Adrenal gland (tissue), 12 donors: Measurements from ENCODE around the gene CYP20A1. TPM values are rescaled to one million over a fixed set of nuclear protein-coding genes. Genes with fewer than 3 reads are reported as not detected.

Experiments used
- DNase-seq, 7 donors: peaks; one replicate each; pipeline ENCODE4 v3.0.0-alpha.2; 2019 to 2020
- H3K27ac ChIP-seq, 5 donors: fragments of 200-600 bp; sonication (generic) in 4 of 5; 1 replicate in 3 of 5; 2 replicates in 2 of 5; pipeline versions ENCODE4 v1.5.1 to v1.8.0; 2016 to 2020; ENCODE audit warnings: mild to moderate bottlenecking in 1 of 5
- H3K27me3 ChIP-seq: fragments of 200-600 bp; 2 replicates; pipeline ENCODE4 v1.8.0; 2021
- H3K36me3 ChIP-seq, 2 donors: fragments of 200-600 bp; replicated peaks in 1 of 2; 1 replicate in 1 of 2; 2 replicates in 1 of 2; pipeline versions ENCODE4 v1.5.1 to v1.8.0; 2018 to 2022
- H3K4me1 ChIP-seq, 2 donors: fragments of 200-600 bp; replicated peaks in 1 of 2; 1 replicate in 1 of 2; 2 replicates in 1 of 2; pipeline versions ENCODE4 v1.5.1 to v1.8.0; 2018 to 2021
- H3K4me3 ChIP-seq, 4 donors: fragments of 200-600 bp; sonication (generic) in 3 of 4; one replicate each; pipeline ENCODE4 v1.5.1; 2016 to 2018
- H3K9me3 ChIP-seq, 3 donors: fragments of 200-600 bp; sonication (generic) in 1 of 3; replicated peaks in 1 of 3; 1 replicate in 2 of 3; 2 replicates in 1 of 3; pipeline versions ENCODE4 v1.5.1 to v1.8.0; 2016 to 2021
- CTCF ChIP-seq, 6 experiments: fragments of 450-650 bp in 4 of 6; fragments of 200-600 bp in 2 of 6; sonication (generic) in 1 of 6; IDR thresholded peaks; 1 replicate in 5 of 6; 2 replicates in 1 of 6; pipeline versions ENCODE4 v1.5.1 to v1.8.0; 2016 to 2021; ENCODE audit warnings: antibody characterized with exemption in 6 of 6, mild to moderate bottlenecking in 2 of 6, moderate library complexity in 1 of 6
- POLR2A ChIP-seq, 2 donors: fragments of 450-650 bp; IDR thresholded peaks; one replicate each; pipeline ENCODE4 v1.6.1; 2017; ENCODE audit warnings: antibody characterized with exemption in 2 of 2, mild to moderate bottlenecking in 2 of 2, moderate library complexity in 1 of 2
- WGBS, 4 donors: extraction: QIAGEN DNeasy Blood & Tissue Kit in 2 of 4; methylation state at CpG; one replicate each; pipeline versions ENCODE4 v1.1.5 to v1.1.7; 2013 to 2017; 5-methylcytosine and 5-hydroxymethylcytosine counted together
- intact Hi-C, 2 donors: fragments of 100-400 bp; cut with DNase I; formaldehyde crosslinking; loops; one replicate each; pipeline versions ENCODE4 v1.14.1 to v1.15.0; 2022 to 2023
- polyA plus RNA-seq, 3 donors: library from polyadenylated mRNA; stranded (reverse); fragments of 200-250 nt in 2 of 3; fragments of 350-450 nt in 1 of 3; fragmentation: Illumina TruSeq in 1 of 3; extraction: RNeasy Lipid Tissue Mini Kit (QIAGEN cat#74804) in 1 of 3; gene quantifications; one replicate each; pipeline ENCODE4 v1.2.3, GENCODE V29; 2013 to 2014
- total RNA-seq, 9 donors: library from RNA; depleted of rRNA in 4 of 9; stranded (reverse); fragments of >200 nt in 4 of 9; fragments of 120-200 nt in 1 of 9; fragmentation: NEBNext Ultra II Directional in 1 of 9; extraction: Animal tissue kit (Norgen Biotek cat#: 25700) in 1 of 9; gene quantifications; one replicate each; pipeline versions ENCODE4 v1.1.0 to v1.2.4, GENCODE V29; 2013 to 2023
- donor health status: healthy with polysubstance abuse.
- donor health status: Bipolar disorder and iron deficiency.
- donor health status: DM: yes; HTN: yes; CAD: no.
- donor health status: DM: no; HTN: no; CAD: no.
- donor health status: DM: no; HTN: no; CAD: no.
- donor health status: DM: yes; HTN: yes; CAD: no.

CYP20A1 gene
- total and polyA plus RNA-seq, 12 donors, result 10.9 to 70.9 (median 36.9) TPM

DNA sequence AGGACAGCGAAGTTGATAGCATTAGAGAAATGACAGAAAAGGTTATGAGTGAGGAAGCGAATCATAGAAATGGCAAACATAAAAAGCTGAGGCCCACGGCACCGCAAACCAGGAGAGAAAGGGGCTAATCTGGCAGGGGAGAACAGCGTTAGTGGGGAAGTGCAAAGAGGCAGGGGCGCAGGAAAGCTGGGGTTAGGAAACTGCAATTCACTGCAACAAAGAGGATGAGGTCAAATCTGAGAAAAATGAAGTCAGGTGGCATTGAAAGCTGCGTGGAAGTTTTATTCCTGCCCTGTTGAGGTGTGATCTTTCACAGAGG is 88.7 kb downstream of the CYP20A1 start:
- Histone ChIP-seq H3K27me3 (no peaks in the 10 kb centered on the region), H3K36me3 (no peaks in the 10 kb centered on the region), H3K27ac (peak overlapping the region; percentile 50 to 88 (median 77)), H3K9me3 (no peaks in the 10 kb centered on the region), H3K4me3 (peak overlapping the region in 3 of 4 donors; percentile 65 to 97 (median 92)), H3K4me1 (peaks cover 0 to 28% of the 10 kb centered on the region in 2 donors)
- WGBS, 4 donors, result 4 to 9% (median 6%) methylated on average over 7 of the region's 7 CpGs
- TF ChIP-seq POLR2A (IDR thresholded peaks at IDR 0.05) (no peak), CTCF (IDR thresholded peaks at IDR 0.05) (no peak)
- intact Hi-C loops, result no loop called here
- no peak for DNase-seq

DNA sequence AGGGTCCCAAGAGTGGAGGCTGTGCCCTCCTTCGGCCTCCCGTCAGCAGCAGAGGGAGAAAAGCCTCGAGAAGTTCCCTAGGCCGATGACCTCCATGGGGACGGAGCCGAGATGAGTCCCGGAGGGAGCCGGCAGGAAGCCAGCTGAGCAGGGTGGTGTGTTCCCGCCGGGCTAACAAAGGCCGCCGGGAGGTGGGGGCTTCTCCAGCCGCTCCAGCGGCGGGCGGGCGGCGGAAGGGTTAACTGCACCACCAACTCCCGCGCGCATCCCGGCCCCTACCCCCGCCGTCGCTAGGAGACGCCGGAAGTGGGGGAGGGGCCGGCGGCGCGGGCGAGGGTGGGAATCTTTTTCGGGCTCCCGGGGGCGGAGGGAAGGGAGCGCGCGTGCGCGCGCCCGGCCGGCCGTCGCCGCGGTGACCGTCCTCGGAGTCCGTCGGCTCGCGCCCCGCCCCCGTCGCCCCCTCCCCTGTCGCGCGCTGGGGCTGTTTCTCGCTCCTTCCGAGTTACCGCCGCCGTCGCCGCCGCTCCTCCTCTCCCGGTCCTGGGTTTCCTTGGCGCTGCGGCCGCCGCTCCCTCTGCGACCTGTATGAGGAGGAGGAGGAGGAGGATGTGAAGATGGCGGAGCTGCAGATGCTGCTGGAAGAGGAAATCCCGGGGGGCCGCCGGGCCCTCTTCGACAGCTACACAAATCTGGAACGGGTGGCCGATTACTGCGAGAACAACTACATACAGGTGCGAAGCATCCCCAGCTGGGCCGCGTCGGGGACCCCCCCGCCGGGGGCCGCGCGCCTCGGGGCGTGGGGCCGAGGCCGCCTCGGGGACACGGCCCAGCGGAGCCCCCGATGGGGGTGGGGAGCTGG is 89.3 kb downstream of the CYP20A1 start, which contains the start of gene ABI2:
Gene ABI2, plus strand, starts transcription at position 494 of the 859 bp plus-strand sequence. Its CDS starts 121 bp downstream, at position 615.
- Histone ChIP-seq H3K9me3 (no peaks in the 10 kb centered on the region), H3K27me3 (no peaks in the 10 kb centered on the region), H3K4me1 (peaks cover 0 to 28% of the 10 kb centered on the region in 2 donors), H3K4me3 (peak within 1 kb of the TSS; percentile 65 to 97 (median 92)), H3K36me3 (no peaks in the 10 kb centered on the region), H3K27ac (peak within 1 kb of the TSS; percentile 50 to 88 (median 77))
- DNase-seq, result peak; percentile 80 to 91 (median 86)
- WGBS, 4 donors, result 0 to 1% (median 0%) methylated on average over 9 to 92 of the region's 98 CpGs
- intact Hi-C loops, result no loop called here
- TF ChIP-seq POLR2A (IDR thresholded peaks at IDR 0.05) (peak; percentile 23 to 36), CTCF (IDR thresholded peaks at IDR 0.05) (peak in 2 of 6 experiments; percentile 5 to 21)

- H3K27ac ChIP-seq, result peak overlapping the region in 4 of 5 donors; percentile 52 to 88 (median 81)
- TF ChIP-seq CTCF (IDR thresholded peaks at IDR 0.05) (no peak), POLR2A (IDR thresholded peaks at IDR 0.05) (no peak)
- peaks cover 0 to 28% of the 10 kb centered on the region in 2 donors for H3K4me1 ChIP-seq
- no peaks in the 10 kb centered on the region for H3K36me3 ChIP-seq
- peak overlapping the region; percentile 65 to 97 (median 92) for H3K4me3 ChIP-seq
- DNase-seq, result peak; percentile 23 to 58 (median 32)
- WGBS, 4 donors, result 1 to 2% (median 1%) methylated on average over 14 to 31 of the region's 31 CpGs
- intact Hi-C loops, result no loop called here
- H3K9me3 ChIP-seq, result no peaks in the 10 kb centered on the region
- no peaks in the 10 kb centered on the region for H3K27me3 ChIP-seq
These were observed 90.1 kb downstream of the CYP20A1 start for GRCh38 chr2:203328760-203329540.

DNA sequence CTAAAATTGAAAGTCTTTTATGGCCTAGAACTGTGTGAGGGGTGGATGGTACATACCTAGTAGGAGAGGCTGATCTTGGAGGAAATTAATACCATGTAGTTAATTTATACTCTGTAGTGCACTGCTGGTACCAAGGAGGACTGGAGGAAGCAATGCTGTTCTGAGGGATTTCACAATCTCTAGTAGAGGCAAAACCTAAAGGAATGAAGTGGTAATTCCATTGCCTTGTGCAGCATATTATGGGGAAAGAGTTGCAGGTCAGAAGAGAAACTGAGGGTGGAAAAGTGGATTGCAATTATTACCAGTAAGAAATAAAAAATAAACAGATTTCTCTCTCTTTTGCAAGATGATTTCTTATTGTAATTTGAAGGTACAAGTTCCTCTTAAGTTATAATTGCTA is 91.6 kb downstream of the CYP20A1 start:
- TF ChIP-seq POLR2A (IDR thresholded peaks at IDR 0.05) (no peak), CTCF (IDR thresholded peaks at IDR 0.05) (no peak)
- H3K4me1 ChIP-seq, result peaks cover 0 to 28% of the 10 kb centered on the region in 2 donors
- intact Hi-C loops, result no loop called here
- H3K27me3 ChIP-seq, result no peaks in the 10 kb centered on the region
- no peak overlapping the region for H3K27ac ChIP-seq
- no peak for DNase-seq
- H3K9me3 ChIP-seq, result no peaks in the 10 kb centered on the region
- no peak overlapping the region for H3K4me3 ChIP-seq
- H3K36me3 ChIP-seq, result no peaks in the 10 kb centered on the region
